Cerebellar nuclear complex (tissue), 1 donor: Measurements from ENCODE around the gene SH2D3A.
"Not testable (repeated sequence)": the region's sequence is repeated elsewhere in the genome, so short reads cannot be mapped to it uniquely, and the experiment has no call there.

Source experiments
- DNase-seq, 2 experiments: peaks; one replicate each; lab custom pipeline; 2025; lab: John Stamatoyannopoulos, UW

Gene SH2D3A

DNA sequence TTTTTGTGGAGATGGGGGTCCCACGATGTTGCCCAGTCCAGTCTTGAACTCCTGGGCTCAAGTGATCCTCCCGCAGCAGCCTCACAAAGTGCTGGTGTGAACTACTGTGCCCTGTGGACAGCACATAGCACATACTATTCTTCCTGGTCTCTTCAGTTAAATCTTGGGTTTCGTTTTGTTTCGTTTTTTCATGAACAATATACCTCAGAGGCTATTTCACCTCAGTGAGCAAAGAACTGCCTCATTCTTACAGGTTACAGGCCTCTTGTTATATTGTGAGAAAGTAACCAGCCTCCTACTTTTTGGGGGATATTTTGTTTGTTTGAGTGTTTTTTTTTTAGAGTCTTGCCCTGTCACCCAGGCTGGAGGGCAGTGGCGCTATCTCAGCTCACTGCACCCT lies 45.5 kb downstream of the SH2D3A start:
- no peak for DNase-seq

DNA sequence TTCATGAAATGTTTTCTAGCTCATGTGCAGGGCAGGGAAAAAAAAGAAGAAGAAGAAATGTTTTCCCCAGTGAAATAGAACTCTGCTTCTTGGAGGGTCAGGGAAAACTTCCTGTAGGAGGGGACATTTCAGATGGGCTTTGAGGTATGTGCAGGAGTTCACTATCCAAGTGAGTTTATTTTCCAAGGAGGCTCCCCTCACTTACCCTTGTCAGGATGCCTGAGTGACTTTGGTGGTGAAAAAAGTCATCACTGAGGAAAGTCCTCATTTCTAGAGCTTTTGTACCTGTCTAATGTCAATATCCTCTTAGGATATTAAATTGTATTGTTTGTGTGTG lies 46.1 kb downstream of the SH2D3A start:
- no peak for DNase-seq

DNA sequence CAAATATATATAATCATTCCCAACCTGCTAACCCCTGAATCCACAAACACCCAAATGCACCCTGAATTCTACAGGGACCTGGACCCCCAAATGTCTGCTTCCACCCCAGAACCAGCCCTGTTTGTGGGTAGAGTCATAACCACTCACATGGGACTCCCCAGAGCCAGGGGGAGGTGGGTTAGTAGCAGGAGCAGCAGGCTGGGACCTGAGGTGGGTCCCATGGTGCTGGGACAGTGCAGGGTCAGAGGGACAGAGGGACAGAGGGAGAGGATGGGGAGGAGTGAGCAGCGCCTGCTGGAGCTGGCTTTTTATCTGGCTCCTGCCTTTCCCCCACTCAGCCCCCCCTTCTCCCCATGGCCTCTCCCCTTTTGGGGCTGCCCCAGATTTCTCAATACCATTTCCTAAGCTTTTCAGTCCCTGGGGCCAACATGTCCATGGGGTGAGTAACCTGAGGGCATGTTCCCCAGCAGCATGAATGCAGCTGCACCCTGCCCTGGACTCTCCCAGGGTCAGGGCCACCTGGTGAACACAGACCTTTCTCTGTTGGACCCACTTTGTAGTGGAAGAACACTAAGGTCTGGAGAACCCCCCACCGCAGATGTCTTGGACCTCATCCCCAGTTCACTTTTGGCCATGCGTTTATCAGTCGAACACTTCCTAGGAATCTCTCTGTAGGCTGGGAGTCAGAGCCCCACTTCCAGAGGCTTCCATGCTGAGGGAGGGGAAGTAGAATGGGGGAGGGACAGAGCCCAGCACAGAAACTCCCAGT lies 46.7 kb downstream of the SH2D3A start, which contains the start of gene C3:
C3 (minus strand) TSS at position 282 of the 769 bp plus-strand sequence; CDS start at position 221, 61 bp downstream.
- DNase-seq, result no peak

DNA sequence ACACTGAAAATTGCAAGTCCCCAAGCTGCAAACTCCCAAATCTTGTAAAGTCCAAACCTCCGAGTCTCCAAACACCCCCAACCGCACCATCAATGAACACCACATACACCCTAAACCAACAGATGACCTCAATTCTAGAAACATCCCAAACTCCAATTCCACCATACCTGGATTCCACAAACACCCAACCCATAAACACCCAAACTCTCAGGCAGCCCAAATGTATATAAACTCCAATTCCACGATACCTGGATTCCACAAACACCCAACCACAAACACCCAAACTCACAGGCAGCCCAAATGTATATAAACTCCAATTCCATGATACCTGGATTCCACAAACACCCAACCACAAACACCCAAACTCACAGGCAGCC lies 47.3 kb downstream of the SH2D3A start:
- no peak for DNase-seq

DNA sequence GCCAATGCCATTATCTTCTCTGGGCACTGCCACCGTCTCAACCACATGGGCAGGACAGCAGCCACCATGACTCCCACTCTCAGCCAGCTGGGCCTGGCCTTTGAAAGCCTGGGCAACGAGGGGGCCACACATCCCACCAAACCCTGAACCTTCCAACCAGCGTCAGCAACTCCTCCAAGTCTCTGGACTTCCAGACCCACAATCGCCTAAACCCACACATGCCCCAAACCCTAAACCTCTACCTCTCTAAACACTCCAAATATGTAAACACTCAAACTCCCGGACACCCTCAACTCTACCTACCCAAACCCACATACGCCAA lies 47.7 kb downstream of the SH2D3A start:
- no peak for DNase-seq

DNA sequence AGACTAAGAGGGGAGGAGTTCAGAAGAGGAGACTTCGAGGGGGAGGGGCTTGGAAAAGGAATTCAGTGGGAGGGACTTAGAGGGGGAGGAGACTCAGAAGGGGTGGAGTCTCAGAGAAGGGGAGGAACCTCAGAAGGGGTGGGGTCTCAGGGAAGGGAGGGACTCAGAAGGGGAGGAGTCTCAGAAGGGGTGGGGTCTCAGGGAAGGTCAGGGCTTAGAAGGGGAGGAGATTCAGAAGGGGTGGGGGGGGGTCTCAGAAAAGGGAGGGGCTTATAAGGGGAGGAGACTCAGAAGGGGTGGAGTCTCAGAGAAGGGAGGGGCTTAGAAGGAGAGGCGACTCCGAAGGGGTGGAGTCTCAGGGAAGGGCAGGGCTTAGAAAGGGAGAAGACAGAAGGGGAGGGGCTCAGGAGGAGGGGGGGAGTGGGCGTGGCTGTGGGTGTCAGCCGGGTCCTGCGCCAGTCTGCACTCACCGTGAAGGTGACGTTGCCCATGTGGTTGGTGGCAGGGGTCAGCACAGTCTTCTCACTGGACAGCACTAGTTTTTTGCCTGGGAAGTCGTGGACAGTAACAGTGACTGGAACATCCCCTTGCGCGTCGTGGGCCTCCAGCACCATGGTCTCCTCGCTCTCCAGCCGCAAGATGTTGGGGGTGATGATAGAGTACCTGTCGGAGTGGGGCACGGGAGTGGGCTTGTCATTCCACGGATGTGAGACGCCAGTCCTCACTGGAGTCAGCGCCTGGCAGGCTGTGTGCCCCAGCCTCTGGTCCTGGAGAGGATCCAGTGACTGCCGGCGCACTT lies 48.3 kb downstream of the SH2D3A start:
- DNase-seq, result no peak

DNA sequence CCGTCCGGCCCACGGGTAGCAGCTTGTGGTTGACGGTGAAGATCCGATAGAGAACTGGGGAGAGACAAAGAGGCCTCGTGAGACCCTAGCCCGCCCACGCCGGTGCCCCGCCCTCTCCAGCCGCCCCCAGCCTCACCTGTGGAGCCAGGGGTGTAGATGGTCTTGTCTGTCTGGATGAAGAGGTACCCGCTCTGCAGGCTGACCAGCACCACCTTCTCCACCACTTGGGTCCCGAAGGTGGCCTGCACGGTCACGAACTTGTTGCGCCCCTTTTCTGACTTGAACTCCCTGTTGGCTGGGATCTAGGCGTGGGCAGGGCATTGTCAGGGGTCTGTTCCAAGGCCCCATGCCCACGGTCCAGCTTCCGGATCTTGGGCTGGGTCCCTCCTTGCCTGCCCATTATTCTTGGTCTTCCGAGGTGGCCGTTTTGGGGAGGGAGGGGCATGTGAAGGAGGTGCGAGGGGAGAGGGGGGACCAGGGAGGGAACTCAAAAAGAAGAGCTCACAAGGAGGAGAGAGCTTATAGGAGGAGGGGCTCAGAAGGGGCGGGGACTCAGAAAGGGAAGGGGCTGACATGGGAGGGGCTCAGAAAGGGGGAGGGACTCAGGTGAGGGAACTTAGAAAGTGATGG lies 49.0 kb downstream of the SH2D3A start:
- DNase-seq, result no peak

DNA sequence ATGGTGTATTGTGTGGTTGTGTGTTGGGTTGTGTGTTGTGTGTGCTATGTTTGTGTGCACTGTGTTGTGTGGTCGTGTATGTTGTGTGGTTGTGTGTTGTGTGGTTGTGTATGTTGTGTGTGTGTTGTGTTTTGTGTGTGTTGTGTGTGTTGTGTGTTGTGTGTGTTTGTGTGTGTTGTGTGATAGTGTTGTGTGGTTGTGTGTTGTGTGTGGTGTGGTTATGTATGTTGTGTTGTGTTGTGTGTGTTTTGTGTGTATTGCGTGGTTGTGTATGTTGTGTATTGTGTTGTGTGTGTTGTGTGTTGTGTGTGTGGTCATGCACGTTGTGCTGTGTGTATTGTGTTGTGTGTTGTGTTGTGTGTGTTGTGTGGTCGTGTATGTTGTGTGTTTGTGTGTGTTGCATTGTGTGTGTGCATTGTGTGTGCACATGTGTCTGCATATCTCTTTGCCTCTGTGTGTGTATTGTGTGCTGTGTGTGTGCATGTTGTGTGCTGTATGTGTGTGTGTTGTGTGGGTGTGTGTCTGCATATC lies 49.7 kb downstream of the SH2D3A start:
- no peak for DNase-seq

DNA sequence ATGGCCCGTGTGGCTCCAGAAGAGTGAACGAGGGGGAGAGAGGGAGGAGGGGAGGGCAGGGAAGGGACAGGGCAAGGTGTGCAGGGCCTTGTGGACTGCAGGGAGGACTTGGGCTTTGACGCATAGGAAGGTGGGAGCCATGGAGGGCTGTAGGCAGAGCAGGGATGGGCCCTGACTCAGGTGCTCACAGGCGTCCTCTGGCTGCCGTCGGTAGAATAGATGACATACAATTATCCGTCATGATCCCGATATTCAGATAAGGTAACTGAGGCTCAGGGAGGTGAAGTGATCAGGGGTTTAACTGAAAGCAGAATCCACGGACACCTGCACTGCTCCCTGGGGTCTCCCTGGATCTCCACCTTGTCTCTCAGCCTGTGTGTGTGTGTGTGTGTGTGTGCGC lies 50.2 kb downstream of the SH2D3A start:
- no peak for DNase-seq

DNA sequence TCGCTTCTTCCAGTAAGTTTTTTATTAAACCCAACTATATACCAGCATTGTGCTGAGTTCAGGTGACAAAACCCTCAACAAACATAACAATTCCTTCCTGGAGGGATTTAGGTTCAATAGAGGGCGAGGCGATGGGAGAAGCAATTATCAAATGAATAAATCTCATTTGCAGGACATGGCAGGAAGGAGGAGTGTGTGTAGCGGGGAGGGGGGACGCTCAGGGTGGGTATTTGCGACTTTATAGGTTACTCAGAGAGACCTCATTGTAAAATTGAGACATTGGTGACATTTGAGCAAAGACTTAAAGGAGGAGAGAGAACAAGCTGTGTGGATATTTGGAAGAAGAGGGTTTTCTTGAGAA lies 50.6 kb downstream of the SH2D3A start:
- DNase-seq, result no peak

DNA sequence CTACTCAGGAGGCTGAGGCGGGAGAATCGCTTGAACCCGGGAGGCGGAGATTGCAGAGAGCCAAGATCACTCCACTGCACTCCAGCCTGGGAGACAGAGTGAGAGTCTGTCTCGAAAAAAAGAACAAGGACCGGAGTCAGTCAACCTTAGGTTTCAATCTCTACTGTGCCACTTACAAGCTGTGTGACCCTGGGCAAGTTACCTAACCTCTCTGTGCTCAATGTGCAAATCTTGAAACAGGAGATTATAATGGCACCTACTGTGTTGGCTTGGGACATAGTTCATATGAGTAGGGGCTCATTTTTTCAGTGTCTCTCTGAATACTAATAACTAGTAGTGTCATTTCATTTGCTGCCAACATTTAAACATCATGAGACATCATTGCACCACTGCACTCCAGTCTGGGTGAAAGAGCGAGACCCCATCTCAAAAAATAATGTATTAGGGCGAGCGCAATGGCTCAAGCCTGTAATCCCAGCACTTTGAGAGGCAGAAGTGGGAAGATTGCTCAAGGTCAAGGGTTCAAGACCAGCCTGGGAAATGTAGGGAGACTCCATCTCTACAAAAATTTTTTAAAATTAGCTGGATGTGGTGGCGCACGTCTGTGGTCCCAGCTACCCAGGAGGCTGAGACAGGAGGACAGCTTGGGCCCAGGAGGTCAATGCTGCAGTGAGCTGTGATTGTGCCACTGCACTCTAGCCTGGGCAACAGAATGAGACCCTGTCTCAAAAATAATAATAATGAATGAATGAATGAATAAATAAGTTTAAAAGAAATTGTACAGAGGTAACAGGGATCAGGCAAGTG lies 52.3 kb downstream of the SH2D3A start:
- no peak for DNase-seq

DNA sequence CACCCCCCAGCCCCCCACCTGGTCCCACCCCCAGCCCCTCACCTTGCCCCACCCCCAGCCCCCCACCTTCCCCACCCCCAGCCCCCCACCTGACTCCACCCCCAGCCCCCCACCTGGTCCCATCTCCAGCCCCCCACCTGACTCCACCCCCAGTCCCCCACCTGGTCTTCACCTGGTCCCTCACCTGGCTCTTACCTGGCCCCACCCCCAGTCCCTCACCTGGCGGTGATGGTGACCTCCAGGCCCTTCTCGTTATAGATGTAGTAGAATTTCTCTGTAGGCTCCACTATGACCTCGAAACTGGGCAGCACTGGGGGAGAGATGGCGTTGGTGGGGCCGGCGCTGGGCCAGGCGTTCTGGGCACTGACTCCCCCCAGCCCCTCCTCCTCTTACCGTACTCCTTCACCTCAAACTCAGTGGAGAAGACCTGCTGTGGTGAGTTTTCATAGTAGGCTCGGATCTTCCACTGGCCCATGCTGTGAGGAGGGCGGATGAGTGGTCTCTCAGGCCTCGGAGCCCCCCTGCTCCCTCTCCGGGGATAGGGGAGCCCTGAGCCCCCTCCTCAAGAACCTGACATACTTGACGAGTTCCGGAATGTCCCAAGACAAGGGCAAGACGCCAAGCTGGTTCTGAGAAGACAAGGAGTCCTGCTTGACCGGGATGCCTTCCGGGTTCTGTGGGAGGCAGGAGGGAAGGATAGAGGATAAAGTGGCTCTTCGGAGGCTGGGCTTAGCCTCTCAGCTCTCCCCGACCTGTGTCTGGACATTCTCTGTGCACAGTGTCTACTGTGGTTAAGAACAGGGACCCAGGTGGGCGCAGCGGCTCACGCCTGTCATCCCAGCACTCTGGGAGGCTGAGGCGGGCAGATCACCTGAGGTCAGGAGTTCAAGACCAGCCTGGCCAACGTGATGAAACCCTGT lies 53.2 kb downstream of the SH2D3A start:
- DNase-seq, result no peak

DNA sequence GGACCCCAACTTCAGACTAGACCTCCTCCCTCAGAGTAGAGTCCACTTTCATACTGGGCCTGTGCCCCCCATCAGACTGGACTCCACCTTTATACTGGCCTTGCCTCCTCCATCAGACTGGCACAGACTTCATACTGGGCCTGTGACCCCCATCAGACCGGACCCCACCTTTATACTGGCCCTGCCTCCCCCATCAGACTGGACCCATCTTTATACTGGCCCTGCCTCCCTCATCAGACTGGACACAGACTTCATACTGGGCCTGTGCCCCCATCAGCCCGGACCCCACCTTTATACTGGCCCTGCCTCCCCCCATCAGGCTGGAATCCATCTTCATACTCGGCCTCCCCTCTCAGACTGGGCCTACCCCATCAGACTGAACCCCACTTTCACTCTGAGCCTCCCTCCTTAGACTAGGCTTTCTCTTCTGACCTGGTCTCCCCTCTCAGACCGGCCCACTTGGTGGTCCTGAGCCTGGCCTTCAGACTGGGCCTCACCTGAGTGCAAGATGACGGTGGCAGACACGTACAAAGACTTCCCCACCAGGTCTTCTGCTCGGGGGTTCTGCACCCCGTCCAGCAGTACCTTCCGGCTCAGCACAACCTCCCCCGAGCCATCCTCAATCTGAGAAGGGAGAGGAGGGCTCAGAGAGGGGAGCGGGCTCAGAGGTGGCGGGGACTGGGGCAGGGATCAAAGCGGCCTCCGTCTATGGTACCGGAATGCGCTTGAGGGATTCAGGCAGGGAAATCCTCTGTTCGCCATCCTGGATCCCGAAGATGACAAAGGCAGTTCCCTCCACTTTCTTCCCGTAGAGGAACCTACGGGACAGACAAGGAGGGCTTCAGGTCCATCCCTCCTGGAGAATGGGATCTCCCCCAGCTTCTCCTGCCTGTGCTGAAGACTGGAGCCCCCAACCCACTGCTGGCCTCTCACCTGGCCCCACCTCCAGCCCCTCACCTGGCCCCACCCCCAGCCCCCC lies 54.3 kb downstream of the SH2D3A start:
- no peak for DNase-seq

DNA sequence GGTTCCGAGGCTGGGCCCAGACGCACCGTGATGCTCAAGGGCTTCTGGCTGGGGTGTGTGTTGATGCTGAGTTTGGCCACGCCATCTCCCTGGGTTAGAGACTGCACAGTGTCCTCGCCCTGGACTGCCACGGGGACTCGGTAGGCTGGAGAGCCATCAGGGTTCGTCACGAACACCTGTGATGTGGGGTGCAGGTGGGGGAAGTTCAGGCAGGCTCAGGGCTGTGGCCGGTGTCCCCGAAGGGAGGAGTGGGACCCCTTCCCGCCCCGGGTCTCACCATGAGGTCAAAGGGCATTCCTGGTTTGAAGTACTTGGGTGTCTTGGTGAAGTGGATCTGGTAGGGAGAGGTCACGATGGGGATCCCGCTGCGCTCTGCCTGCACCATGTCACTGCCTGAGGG lies 55.0 kb downstream of the SH2D3A start:
- no peak for DNase-seq

DNA sequence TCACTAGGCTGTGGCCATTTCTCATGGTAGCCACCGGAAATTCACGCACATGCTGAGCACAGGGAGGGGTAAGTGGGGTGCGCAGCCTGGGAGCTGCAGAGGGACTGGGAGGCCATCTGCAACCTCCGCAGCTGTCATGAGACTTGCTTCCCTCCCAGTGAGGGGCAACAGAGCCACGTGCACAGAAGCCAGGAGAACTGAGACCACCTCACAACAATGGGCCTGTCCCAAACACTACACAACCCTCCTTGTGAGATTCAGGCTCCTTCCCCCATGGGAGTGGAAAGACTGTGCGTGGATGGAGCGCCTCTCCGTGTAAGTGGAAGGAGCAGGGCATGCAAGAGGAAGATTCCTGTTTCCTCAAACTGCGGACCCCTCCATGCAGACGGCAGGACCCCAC lies 55.6 kb downstream of the SH2D3A start:
- no peak for DNase-seq

DNA sequence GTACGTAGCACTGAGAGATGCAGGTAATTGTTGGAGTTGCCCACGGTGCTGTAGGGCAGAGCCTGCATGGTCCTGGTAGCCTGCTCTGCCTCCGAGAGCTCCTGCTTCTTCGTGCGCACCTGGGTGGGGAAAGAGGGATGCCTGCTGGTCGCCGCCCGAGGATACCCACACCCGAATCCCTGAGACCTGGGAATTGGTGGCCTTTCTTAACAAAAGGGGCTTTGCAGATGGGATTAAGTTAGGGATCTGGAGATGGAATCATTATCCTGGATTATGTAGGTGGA lies 56.2 kb downstream of the SH2D3A start:
- DNase-seq, result no peak

DNA sequence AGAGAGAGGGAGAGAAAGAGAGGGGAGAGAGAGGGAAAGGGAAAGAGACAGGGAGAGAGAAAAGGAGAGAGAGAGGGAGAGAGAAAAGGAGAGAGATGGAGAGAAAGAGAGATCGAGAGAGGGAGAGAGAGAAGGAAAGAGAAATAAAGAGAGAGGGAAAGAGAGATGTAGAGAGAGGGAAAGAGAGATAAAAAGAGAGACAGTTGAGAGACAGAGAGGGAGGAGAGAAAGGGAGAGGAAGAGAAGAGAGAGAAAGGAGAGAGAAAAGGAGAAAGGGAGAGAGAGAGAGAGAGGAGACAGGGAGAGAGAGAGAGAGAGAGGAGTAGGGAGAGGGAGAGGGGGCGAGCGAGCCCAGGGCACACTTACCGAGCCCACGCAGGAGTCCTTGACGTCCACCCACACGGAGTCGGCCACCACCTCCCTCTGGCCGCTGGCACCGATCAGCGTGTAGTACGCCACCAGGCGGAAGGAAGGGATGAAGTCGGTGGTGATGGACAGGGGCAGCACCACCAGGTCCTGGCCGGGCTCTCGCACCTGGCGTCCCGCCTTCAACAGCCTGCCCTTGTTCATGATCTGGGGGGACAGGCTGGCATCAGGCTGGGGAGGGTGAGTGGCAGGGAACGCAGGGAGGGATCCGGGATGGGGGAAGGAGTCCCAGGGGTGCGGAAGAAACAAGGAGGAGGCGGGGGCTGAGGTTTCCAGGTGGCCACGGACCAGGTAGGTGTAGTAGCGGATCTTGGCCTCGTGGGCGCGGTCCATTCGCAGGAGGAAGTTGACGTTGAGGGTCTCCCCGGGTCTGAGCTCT lies 56.8 kb downstream of the SH2D3A start:
- no peak for DNase-seq

DNA sequence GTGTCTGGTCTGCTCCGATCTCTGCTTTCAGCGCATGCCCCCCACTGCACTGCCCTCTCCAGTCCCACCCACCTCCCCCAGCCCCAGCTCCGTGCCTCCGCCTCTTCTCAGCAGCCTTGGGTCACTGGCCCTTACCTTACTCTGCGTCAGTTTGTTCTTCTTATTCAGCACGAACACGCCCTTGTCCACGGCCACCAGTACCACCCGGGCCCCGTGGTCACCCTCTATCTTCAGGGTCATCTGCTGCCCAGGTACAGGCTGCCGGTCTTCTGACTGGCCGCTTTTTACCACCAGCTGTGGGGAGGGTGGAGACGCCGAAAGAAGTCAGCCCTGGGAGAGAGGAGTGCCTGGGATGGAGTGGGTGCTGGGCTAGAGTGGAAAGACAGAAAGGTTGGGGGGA lies 57.7 kb downstream of the SH2D3A start:
- no peak for DNase-seq

DNA sequence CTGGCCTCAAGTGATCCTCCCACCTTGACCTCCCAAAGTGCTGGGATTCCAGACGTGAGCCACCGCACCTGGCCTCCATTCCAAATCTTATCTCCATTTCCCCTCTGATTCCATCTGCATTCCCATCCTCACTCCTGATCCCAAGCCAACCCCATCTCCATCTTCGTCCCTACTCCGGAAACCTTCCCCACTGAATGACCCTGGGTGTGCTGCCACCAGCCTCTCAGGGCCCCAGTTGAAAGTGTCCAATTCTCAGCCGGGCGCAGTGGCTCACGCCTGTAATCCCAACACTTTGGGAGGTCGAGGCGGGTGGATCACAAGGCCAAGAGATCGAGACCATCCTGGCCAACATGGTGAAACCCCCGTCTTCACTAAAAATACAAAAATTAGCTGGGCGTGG lies 58.3 kb downstream of the SH2D3A start:
- DNase-seq, result not testable (repeated sequence)
